Gastrocnemius medialis (tissue), 4 donors: Measurements from ENCODE around the gene IST1. TPM values are rescaled to one million over a fixed set of nuclear protein-coding genes. Genes with fewer than 3 reads are reported as not detected.

Source experiments
- ATAC-seq, 2 donors: fragments of 150-250 bp; one replicate each; pipeline ENCODE4 v1.9.1; 2016
- DNase-seq, 2 donors: peaks; one replicate each; pipeline ENCODE4 v3.0.0-alpha.2; 2019
- H3K27ac ChIP-seq, 4 donors: fragments of 200-600 bp; sonication (generic); 1 replicate in 1 of 4; 2 replicates in 3 of 4; pipeline ENCODE4 v1.5.1; 2016 to 2018; ENCODE audit warnings: mild to moderate bottlenecking in 2 of 4, moderate library complexity in 1 of 4
- H3K27me3 ChIP-seq, 3 donors: fragments of 200-600 bp; sonication (generic) in 2 of 3; 1 replicate in 1 of 3; 2 replicates in 2 of 3; pipeline versions ENCODE4 v1.5.1 to v1.6.0; 2016 to 2019; ENCODE audit warnings: mild to moderate bottlenecking in 1 of 3, moderate library complexity in 1 of 3
- H3K36me3 ChIP-seq, 2 donors: fragments of 200-600 bp; sonication (generic) in 1 of 2; one replicate each; pipeline ENCODE4 v1.5.1; 2017 to 2018
- H3K4me1 ChIP-seq, 2 donors: fragments of 200-600 bp; sonication (generic) in 1 of 2; one replicate each; pipeline ENCODE4 v1.5.1; 2016 to 2017; ENCODE audit warnings: mild to moderate bottlenecking in 2 of 2
- H3K4me3 ChIP-seq, 4 donors: fragments of 200-600 bp; sonication (generic) in 3 of 4; 1 replicate in 1 of 4; 2 replicates in 3 of 4; pipeline ENCODE4 v1.5.1; 2016 to 2019; ENCODE audit warnings: mild to moderate bottlenecking in 2 of 4
- H3K9me3 ChIP-seq, 3 donors: fragments of 200-600 bp; sonication (generic) in 2 of 3; 1 replicate in 1 of 3; 2 replicates in 2 of 3; pipeline ENCODE4 v1.5.1; 2016 to 2019
- POLR2A ChIP-seq, 2 donors: fragments of 450-650 bp; IDR thresholded peaks; one replicate each; pipeline ENCODE4 v1.6.1; 2017; ENCODE audit warnings: antibody characterized with exemption in 2 of 2, mild to moderate bottlenecking in 2 of 2, moderate library complexity in 2 of 2
- in situ Hi-C, 4 donors: fragments of 200-750 bp; cut with MboI; loops; one replicate each; pipeline versions ENCODE4 v1.15.0 to v1.8.0; 2017; ENCODE audit warnings: low sequenced_read_pairs in 4 of 4
- intact Hi-C: fragments of 100-400 bp; cut with DNase I; formaldehyde crosslinking; loops from one replicate; pipeline ENCODE4 v1.15.1; 2023; ENCODE audit warnings: low total_unique reads
- total RNA-seq, 4 donors: library from RNA; depleted of rRNA; stranded (reverse); fragments of >200 nt; gene quantifications; one replicate each; pipeline versions ENCODE4 v1.1.0 to v1.2.3, GENCODE V29; 2016
- TF ChIP-seq, protein P1 (sequence below), 5 experiments: fragments of 450-650 bp in 3 of 5; fragments of 200-600 bp in 2 of 5; sonication (generic) in 2 of 5; IDR thresholded peaks in 4 of 5; conservative IDR thresholded peaks in 1 of 5; 1 replicate in 4 of 5; 2 replicates in 1 of 5; pipeline ENCODE4 v1.5.1; 2016 to 2019; ENCODE audit warnings: antibody characterized with exemption in 5 of 5, mild to moderate bottlenecking in 3 of 5, moderate library complexity in 3 of 5

The IST1 gene
- total RNA-seq: 100 to 1,000 TPM in 2 of 4 donors, 10 to 100 TPM in 2; 90.8 to 141 (median 112) TPM

DNA sequence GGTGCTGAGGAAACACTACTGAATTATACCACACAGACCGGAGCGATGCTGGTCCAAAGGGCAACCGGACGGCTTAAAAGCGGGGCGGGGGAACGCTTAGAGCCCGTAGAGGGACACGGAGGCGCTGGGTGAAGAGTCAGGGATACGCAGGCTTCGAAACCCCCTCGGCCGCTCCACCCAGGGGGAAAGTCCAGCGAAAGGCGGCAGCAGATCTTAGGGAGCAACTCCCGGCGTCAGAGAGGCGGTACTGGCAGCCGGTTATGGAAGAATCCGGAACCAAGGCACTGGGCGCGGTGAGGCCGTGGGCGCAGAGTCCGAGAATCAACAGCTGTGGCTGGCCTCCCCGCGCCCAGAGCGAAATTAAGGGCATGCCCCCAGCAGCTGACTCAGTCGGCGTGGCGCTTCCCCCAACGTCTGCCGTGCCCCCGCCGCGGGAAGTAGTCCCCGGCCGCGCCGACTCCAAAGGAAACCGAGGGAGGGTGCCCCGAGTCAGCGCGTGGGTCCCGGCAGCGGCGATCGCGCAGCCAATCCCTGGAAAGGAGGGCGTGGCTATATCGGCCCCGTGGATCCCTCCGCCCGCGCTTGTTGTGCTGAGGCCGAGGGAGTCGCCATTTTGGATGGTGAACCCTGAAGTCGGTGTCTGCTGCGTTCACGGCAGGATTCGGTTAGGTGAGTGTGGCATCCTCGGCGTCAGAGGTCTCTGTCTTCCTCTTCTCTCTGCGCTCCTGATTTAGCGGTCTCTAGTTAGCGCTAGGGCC is at the start of gene IST1:
Gene IST1, plus strand, starts transcription at position 611 of the 758 bp plus-strand sequence. CDS start 20,110 bp downstream, outside the sequence.
- H3K36me3 ChIP-seq: no peaks in the 10 kb centered on the region
- no peaks in the 10 kb centered on the region for H3K27me3 ChIP-seq
- in situ Hi-C loops (loop anchor here in 2 of 4 donors (5.0 to 10.0 kb wide), 2 partner anchors 88 to 90 kb away; partner anchors contain the start of gene AP1G1 (in 2 of the 2)), intact Hi-C loops (loop anchor here (1.0 to 5.0 kb wide), 6 partner anchors 12 to 198 kb away; partner anchors contain the start of genes DHODH, DHX38 and TXNL4B)
- TF ChIP-seq, protein P1, sequence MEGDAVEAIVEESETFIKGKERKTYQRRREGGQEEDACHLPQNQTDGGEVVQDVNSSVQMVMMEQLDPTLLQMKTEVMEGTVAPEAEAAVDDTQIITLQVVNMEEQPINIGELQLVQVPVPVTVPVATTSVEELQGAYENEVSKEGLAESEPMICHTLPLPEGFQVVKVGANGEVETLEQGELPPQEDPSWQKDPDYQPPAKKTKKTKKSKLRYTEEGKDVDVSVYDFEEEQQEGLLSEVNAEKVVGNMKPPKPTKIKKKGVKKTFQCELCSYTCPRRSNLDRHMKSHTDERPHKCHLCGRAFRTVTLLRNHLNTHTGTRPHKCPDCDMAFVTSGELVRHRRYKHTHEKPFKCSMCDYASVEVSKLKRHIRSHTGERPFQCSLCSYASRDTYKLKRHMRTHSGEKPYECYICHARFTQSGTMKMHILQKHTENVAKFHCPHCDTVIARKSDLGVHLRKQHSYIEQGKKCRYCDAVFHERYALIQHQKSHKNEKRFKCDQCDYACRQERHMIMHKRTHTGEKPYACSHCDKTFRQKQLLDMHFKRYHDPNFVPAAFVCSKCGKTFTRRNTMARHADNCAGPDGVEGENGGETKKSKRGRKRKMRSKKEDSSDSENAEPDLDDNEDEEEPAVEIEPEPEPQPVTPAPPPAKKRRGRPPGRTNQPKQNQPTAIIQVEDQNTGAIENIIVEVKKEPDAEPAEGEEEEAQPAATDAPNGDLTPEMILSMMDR (IDR thresholded peaks at IDR 0.05 in 4 of 5, conservative IDR thresholded peaks at IDR 0.05 in 1 of 5): peak in 1 of 5 experiments; percentile 25
- peak; percentile 96 for TF ChIP-seq POLR2A (IDR thresholded peaks at IDR 0.05)
- peak; percentile 87 to 88 for ATAC-seq
- no peaks in the 10 kb centered on the region for H3K9me3 ChIP-seq
- peaks cover 21 to 22% of the 10 kb centered on the region in 2 donors for H3K4me1 ChIP-seq
- DNase-seq: peak; percentile 98
- peak within 1 kb of the TSS; percentile 94 to 99 (median 96) for H3K4me3 ChIP-seq
- H3K27ac ChIP-seq: peak within 1 kb of the TSS; percentile 94 to 100 (median 98)

DNA sequence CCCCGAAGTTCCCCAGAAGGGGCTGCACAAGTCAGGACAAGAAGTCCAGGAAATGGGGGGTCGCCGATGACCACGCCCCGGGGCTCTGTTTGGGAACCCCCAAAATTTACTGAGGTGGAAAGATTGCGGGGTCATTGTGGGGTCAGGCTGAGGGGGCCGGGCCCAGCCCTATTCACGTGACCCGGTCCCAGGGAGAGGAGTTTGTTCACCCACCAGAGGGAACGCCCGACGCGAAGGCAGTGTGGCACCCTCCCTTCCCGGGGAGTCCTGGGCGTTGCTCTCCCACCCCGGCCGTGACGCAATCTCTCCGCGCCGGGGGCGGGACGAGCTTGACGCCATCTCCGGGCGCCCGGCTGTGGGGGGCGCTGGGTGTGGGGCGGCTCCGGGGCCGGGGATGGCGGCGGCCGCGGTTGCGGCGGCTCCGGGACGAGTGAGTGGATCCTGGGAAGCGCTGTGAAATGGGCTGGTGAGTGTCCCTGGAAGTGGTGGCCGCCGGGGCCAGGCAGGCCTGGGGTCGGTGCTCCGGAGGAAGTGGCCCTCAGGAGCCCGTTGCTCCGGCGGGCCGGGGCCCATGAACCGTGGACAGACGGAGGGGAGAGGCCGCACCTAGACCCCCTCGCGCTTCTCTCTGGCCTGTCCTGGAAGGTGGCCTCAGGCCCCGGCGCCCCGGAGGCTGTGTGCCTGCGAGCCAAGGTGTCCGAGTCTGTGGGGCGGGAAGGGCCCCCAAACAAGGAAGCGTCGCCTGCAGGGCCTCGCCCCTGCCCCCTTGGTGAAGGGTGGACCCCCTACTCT is 49.5 kb upstream of the IST1 start, which contains the start of gene ATXN1L:
Gene ATXN1L, plus strand, starts transcription at position 338 of the 792 bp plus-strand sequence. CDS start 3,765 bp downstream, outside the sequence.
- Histone ChIP-seq H3K36me3 (peaks cover 0 to 17% of the 10 kb centered on the region in 2 donors), H3K9me3 (no peaks in the 10 kb centered on the region), H3K4me1 (peaks cover 22 to 25% of the 10 kb centered on the region in 2 donors), H3K4me3 (peak within 1 kb of the TSS; percentile 83 to 100 (median 94)), H3K27me3 (no peaks in the 10 kb centered on the region), H3K27ac (peak within 1 kb of the TSS; percentile 87 to 93 (median 88))
- TF ChIP-seq, protein P1 (IDR thresholded peaks at IDR 0.05 in 4 of 5, conservative IDR thresholded peaks at IDR 0.05 in 1 of 5): peak in 1 of 5 experiments; percentile 33
- TF ChIP-seq POLR2A (IDR thresholded peaks at IDR 0.05): peak; percentile 78 to 85
- in situ Hi-C loops (no loop called here), intact Hi-C loops (loop anchor here (2.0 to 5.0 kb wide), 2 partner anchors 36 to 37 kb away; partner anchors contain the start of genes AP1G1 and ZNF821)
- DNase-seq: peak; percentile 74 to 90
- peak; percentile 88 to 90 for ATAC-seq

DNA sequence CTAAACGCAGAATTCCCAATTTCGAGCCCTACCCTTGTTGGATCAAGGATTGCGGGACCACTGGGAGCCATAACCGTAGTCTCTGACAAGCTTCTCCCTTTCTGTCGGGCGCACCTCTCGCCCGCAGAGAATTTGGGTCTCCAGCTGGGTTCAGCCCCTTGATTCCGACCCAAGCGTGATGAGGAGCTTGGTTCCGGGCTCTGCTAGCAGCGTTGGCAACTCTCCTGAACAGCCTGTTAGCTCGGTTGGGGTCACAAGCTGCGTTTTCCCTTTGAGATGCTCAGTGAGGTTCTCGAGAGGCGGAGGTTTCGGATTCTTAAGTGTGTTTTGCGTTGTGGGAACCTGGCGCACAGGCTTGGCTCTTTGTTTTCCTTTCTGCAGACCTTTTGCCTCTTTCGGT is 48.9 kb upstream of the IST1 start:
- Histone ChIP-seq H3K36me3 (peaks cover 0 to 23% of the 10 kb centered on the region in 2 donors), H3K27me3 (no peaks in the 10 kb centered on the region), H3K9me3 (no peaks in the 10 kb centered on the region), H3K4me3 (peak overlapping the region; percentile 83 to 100 (median 94)), H3K27ac (peak overlapping the region; percentile 87 to 93 (median 88)), H3K4me1 (peaks cover 22 to 25% of the 10 kb centered on the region in 2 donors)
- peak; percentile 5 to 8 for ATAC-seq
- in situ Hi-C loops: no loop called here
- no peak for TF ChIP-seq POLR2A (IDR thresholded peaks at IDR 0.05)
- TF ChIP-seq, protein P1 (IDR thresholded peaks at IDR 0.05 in 4 of 5, conservative IDR thresholded peaks at IDR 0.05 in 1 of 5): no peak
- intact Hi-C loops: loop anchor here (5.0 kb wide), 1 partner anchor 36 kb away; the partner anchor contains the start of gene ZNF821
- DNase-seq: no peak

DNA sequence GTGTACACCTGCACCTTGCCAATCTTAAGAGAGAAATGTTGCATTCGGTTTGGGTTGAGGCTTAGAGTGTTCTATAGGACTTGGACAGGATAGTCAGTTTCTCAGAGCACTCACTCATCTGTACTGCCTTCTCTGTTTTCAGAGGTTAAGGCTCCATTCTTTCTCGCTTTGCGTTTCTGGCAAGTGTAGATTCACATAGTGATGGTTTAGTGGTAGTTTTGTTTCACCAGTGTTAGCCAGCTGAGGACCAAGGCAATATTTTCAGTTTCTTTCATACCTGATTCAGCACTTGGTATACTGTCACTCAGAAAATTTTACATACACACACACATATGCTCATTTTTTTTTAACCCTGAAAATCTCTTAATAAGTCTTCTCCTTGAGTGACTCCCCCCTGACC is 48.2 kb upstream of the IST1 start:
- H3K36me3 ChIP-seq: peaks cover 0 to 30% of the 10 kb centered on the region in 2 donors
- no peaks in the 10 kb centered on the region for H3K27me3 ChIP-seq
- TF ChIP-seq, protein P1 (IDR thresholded peaks at IDR 0.05 in 4 of 5, conservative IDR thresholded peaks at IDR 0.05 in 1 of 5): no peak
- TF ChIP-seq POLR2A (IDR thresholded peaks at IDR 0.05): no peak
- H3K4me3 ChIP-seq: peak overlapping the region; percentile 83 to 100 (median 94)
- peak overlapping the region; percentile 87 to 93 (median 88) for H3K27ac ChIP-seq
- intact Hi-C loops: loop anchor here (5.0 kb wide), 1 partner anchor 35 kb away; the partner anchor contains the start of gene ZNF821
- DNase-seq (no peak), ATAC-seq (no peak)
- H3K4me1 ChIP-seq: peaks cover 22 to 25% of the 10 kb centered on the region in 2 donors
- in situ Hi-C loops: no loop called here
- no peaks in the 10 kb centered on the region for H3K9me3 ChIP-seq
